ENCODE data around the gene CDK17.
"Not testable (repeated sequence)": the region's sequence is repeated elsewhere in the genome, so short reads cannot be mapped to it uniquely, and the experiment has no call there.

Gene CDK17

DNA sequence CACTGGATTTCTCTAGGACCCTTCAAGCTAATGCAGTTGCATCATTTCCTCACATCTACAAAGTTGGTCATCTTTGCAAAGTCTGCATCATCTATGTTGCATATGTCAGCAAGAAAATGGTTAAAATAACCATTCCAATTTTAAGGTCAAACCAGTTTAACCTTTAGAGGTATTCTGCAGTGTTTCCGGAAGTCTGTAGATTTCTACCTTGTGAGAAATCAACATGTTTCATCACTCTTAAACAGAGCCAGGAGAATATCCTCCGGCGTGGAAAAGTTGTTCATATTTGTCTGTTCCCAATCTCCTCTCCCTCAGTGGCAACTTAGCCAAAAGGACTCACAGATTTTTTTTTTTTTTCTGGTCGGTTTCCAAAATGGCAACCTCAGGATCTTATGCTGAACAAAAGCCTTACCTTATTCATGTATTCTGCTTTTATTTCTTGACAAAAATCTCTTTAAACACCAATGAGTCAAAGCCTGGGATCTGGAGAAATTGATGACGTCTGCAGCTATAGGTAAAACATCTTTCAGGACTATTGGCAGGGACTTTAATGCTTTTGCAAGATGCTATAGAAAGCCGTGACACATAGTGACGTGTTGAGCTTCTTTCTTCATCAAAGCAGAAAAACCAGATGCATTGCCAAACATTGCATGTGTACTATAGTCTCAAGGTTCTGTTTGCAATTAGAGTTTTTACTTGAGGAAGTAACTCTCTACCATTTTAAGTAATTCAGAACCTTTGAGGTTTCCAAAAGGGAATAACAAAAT, 16.0 kb upstream of the CDK17 start:
- DNase-seq = no peak

GRCh38 chr12:96414637-96415036, 14.4 kb upstream of the CDK17 start:
- no peak for DNase-seq

DNA sequence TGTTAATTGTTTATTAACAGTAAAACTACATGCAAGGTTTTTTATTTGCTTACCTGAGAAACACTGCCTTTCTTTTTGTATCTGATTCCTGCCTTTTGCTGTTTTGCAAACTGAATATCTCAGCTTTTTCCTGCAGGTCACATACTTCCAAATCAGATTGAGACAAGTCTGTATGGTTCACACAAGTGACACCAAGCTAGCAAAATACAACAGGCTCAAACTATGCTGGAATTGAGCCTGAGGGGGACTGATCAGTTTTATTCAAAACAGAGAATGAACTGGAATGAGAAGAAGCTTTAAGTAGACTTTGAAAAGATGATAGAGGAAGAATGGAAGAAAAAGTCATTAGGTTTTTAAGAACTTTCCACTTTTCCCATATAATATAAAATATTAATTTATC, 12.2 kb upstream of the CDK17 start:
- no peak for DNase-seq

- no peak for DNase-seq
These were observed 9.5 kb upstream of the CDK17 start for GRCh38 chr12:96409731-96410130.

- no peak for DNase-seq
These were observed 8.8 kb upstream of the CDK17 start for GRCh38 chr12:96408993-96409392.

- not testable (repeated sequence) for DNase-seq
These were observed 7.3 kb upstream of the CDK17 start for GRCh38 chr12:96407429-96408097.

GRCh38 chr12:96404696-96405095, 4.5 kb upstream of the CDK17 start:
- DNase-seq = no peak

GRCh38 chr12:96403870-96404269, 3.6 kb upstream of the CDK17 start:
- DNase-seq = no peak

- not testable (repeated sequence) for DNase-seq
These were observed 2.3 kb upstream of the CDK17 start for GRCh38 chr12:96402522-96402921.

- DNase-seq = peak; percentile 27
These were observed 1.8 kb upstream of the CDK17 start for GRCh38 chr12:96402061-96402460.

DNA sequence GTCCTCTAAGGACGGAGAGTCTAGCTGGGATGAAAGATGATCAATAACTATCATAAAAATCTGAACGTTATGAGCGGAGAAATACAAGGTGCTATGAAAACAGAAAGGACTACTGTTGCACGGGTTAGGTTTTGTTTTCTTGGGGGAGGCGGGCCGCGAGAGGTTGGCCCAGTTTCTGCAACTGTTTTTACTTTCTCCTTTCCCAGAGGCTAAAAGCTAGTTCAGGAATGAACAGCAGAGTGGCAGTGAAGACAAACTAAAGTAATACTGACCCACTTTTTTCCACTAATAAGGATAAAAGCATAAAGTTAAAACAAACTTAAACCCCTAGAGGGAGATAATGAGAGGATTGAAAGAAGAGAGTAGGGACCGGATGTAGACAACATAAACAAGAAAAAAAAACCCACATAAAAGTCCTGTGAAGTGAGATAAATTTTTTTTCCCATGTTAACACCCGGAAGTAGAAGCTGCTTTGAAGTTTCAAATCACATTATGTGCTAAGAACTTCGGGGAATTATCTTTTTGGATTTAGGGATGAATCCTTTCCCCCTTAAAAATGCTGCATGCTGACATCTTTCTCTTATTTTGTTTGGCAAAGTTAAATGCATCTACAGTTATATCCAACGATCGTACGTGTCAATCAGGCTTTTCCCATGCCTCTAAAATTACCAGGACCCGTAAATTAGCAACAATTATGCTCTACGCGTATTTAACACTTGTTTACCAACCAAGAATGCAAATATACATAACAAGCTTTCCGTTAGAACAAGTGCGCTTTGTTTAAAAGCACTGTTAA, 1.0 kb upstream of the CDK17 start:
- peak; percentile 41 for DNase-seq

GRCh38 chr12:96400631-96401075, 414 bp upstream of the CDK17 start:
- DNase-seq = no peak

GRCh38 chr12:96399120-96399918, 920 bp downstream of the CDK17 start:
- DNase-seq = peak; percentile 77

DNA sequence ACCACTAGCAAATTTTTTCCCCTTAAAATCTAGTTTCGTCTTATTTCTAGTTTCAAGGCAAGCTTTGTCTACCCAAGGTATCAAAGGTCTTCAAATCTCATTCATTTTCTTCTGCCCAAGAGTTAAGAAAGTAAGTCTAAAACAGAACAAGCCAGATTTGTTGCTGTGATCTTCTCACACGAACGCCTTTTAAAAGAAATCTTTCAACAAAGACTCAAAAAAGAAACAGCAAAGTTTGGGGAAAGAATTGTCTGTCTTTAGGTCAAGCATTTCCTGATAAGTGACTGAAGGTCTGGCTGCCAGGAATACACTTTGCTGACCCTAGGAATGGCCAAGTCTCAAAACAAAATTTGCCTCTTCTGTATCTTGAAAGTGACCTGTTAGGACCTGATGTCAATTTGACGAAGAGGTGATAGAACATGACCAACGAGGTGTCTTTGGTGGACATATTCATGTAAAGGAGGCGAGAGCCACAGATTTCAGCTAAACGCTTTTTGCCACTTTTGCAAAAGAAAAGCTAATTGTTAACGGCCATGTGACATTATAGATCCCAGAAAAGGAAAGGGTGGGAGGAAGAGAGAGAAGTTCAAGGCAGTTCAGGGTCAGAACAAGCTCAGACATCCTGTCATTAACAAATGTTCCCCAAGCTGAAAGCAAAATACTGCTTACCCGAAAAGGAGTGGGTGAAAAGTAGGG, 1.7 kb downstream of the CDK17 start:
- DNase-seq = no peak

DNA sequence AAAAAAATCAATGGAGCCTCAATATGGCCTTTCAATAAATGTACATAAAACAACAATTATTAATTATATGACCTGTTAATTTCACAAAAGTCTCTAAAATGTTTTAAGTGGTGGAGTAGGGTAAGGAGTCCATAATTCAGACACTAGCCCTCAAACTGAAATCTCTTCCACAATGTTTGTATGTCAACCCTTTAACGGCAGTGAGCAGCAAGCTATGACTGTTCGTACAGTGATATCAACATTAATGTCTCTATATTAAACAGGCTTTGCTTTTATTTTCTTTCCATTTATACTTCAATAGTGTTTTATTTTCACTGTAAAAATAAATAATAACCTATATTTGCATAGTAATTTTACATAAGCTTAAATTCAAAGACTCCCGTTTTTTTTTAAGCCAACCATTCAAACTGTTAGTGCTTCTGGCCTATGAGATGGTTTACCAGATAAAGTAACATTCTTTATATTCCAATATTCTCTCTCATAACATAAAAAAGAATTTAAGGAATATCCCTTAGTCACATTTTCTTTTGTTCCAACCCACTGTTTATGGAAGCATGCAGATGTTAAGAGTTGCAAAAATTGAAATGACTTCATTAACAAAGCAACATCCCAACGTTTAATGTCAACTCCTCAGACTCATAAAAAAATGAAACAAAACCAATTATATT, 2.3 kb downstream of the CDK17 start:
- no peak for DNase-seq

DNA sequence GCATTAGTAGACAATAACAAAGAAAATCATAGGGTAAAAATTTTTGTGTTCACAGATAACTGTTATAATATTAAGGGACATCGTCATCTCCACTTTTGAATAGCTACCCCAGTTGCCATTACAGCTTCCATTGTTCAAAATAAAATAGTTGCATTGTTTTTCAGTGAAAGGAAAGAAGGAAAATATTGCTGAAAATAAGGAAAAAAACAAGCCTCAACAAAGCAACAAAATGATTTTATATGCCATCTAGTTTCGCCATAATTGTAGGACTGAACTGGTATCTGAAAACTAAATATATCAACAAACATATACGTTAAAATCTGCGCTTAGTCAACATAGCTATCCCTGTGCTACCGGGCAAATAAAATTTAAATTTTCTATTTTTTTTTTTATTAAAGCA, 3.3 kb downstream of the CDK17 start:
- DNase-seq = no peak

- no peak for DNase-seq
These were observed 4.0 kb downstream of the CDK17 start for GRCh38 chr12:96396209-96396608.

GRCh38 chr12:96395236-96395635, 5.0 kb downstream of the CDK17 start:
- no peak for DNase-seq

DNA sequence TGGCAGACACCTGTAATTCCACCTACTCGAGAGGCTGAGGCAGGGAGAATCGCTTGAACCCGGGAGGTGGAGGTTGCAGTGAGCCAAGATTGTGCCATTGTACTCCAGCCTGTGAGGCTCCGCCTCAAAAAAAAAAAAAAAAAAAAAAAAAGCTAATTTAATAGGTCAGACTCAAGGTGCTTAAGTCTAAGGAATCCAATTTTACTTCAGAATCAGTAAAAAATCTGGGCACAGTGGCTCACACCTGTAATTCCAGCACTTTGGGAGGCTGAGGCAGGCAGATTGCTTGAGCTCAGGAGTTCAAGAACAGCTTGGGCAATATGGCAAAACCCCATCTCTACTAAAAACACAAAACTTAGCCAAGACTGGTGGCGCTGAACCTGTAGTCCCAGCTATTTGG, 7.0 kb downstream of the CDK17 start:
- not testable (repeated sequence) for DNase-seq

DNA sequence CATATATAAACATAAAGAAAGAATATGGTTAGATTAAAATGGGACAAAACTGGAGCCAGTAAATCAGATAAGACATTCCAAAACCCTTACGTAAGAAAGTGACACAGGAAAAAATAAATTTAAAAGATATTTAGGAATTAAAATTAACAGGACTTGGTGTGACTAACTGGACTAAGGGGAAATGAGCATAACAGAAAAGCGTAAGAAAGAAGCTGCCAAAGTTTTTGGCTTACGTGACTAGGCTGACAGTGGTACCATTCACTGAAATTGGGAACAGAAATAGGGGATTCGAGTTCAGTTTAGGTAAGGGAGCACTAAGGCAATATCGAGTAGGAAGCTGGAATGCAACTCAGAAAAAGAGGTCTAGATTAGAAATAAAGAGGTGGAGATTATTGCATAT, 7.8 kb downstream of the CDK17 start:
- no peak for DNase-seq

DNA sequence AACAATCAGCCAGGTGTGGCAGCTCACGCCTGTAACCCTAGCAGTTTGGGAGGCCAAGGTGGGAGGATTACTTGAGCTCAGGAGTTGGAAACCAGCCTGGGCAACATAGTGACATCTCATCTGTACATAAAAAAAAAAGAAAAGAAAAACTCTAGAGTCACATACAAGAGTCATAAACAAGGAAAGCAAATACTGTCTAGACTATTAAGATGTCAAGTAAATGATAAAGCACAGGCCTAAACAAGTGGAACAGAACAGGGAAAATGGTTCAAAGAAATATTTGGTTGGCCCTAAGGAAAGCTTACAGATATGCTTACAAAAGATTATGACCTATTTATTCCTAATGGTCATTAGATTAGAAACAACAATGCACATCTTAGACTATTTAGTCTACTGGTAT, 12.3 kb downstream of the CDK17 start:
- no peak for DNase-seq

DNA sequence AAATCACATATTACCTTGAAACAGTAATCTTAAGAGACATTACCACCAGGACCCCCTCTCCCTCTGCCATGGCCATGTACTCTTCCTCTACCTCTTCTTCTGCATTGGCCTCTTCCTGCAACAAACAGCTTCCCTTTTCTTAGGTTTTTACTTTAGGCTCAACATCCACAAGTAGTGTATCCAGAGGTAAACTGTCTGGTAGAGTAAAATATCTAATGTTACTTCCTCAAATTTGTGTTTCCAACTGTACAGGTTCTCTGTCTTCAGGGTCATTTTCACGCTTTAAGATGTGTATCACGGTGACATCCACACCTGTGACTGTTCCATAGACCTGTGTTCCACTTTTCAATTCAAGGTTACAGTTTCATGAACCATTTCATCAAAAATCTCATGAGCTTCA, 13.4 kb downstream of the CDK17 start:
- DNase-seq = no peak

All from CD4-positive, alpha-beta T cell treated with Interleukin-17A for 4 hours (primary cell).